WERI-Rb-1 (cell line): Measurements from ENCODE around the gene SPATA20.
A peak's percentile ranks its signal among the peaks of the same experiment; 100 is the strongest.

Source experiments
- DNase-seq: peaks from one replicate; pipeline ENCODE4 v3.0.0-alpha.2; 2020
- H3K27ac ChIP-seq: fragments of 250-450 bp; sonication (Bioruptor Pico); 2 replicates; pipeline ENCODE4 v1.5.1; 2020; ENCODE audit warnings: mild to moderate bottlenecking, moderate library complexity
- H3K27me3 ChIP-seq: fragments of 250-450 bp; sonication (Bioruptor Pico); 2 replicates; pipeline ENCODE4 v1.5.1; 2021; ENCODE audit warnings: mild to moderate bottlenecking, low read depth, moderate library complexity; ENCODE audit not compliant: insufficient read depth, severe bottlenecking
- H3K36me3 ChIP-seq: fragments of 250-450 bp; sonication (Bioruptor Pico); 2 replicates; pipeline ENCODE4 v1.5.1; 2020; ENCODE audit warnings: mild to moderate bottlenecking, moderate library complexity
- H3K4me3 ChIP-seq: 2 replicates; pipeline ENCODE4 v1.5.1; 2011; ENCODE audit warnings: low read depth, mild to moderate bottlenecking, control low read depth, low read length
- H3K9me3 ChIP-seq: fragments of 250-450 bp; sonication (Bioruptor Pico); 2 replicates; pipeline ENCODE4 v1.5.1; 2021; ENCODE audit warnings: mild to moderate bottlenecking, moderate library complexity; ENCODE audit not compliant: severe bottlenecking
- CTCF ChIP-seq: IDR thresholded peaks from 2 replicates; pipeline ENCODE4 v1.5.1; 2011; ENCODE audit warnings: low read depth, mild to moderate bottlenecking, control low read depth, inconsistent platforms, low read length

The SPATA20 gene

GRCh38 chr17:50570032-50570431 lies 23.1 kb downstream of the SPATA20 start:
- Histone ChIP-seq H3K27ac (peak overlapping the region; percentile 96), H3K9me3 (no peaks in the 10 kb centered on the region), H3K36me3 (peaks cover 71% of the 10 kb centered on the region), H3K27me3 (no peaks in the 10 kb centered on the region), H3K4me3 (no peak overlapping the region)
- DNase-seq = peak; percentile 87
- no peak for TF ChIP-seq CTCF

- Histone ChIP-seq H3K27ac (peak overlapping the region; percentile 96), H3K36me3 (peaks cover 76% of the 10 kb centered on the region), H3K27me3 (no peaks in the 10 kb centered on the region), H3K4me3 (no peak overlapping the region), H3K9me3 (no peaks in the 10 kb centered on the region)
- no peak for TF ChIP-seq CTCF
- DNase-seq = peak; percentile 97
Measured at GRCh38 chr17:50570528-50570927, 23.6 kb downstream of the SPATA20 start.

- TF ChIP-seq CTCF = no peak
- Histone ChIP-seq H3K27ac (peak overlapping the region; percentile 96), H3K4me3 (no peak overlapping the region), H3K36me3 (peaks cover 79% of the 10 kb centered on the region), H3K9me3 (no peaks in the 10 kb centered on the region), H3K27me3 (no peaks in the 10 kb centered on the region)
- no peak for DNase-seq
Measured at GRCh38 chr17:50571681-50572080, 24.7 kb downstream of the SPATA20 start.

- Histone ChIP-seq H3K27ac (peak overlapping the region; percentile 96), H3K4me3 (no peak overlapping the region), H3K36me3 (peaks cover 83% of the 10 kb centered on the region), H3K27me3 (no peaks in the 10 kb centered on the region), H3K9me3 (no peaks in the 10 kb centered on the region)
- no peak for TF ChIP-seq CTCF
- no peak for DNase-seq
Measured at GRCh38 chr17:50572541-50572940, 25.6 kb downstream of the SPATA20 start.

GRCh38 chr17:50573866-50574611 lies 27.1 kb downstream of the SPATA20 start:
- H3K36me3 ChIP-seq = peaks cover 83% of the 10 kb centered on the region
- H3K27me3 ChIP-seq = no peaks in the 10 kb centered on the region
- peak overlapping the region; percentile 96 for H3K27ac ChIP-seq
- peak; percentile 96 for DNase-seq
- H3K4me3 ChIP-seq = no peak overlapping the region
- no peaks in the 10 kb centered on the region for H3K9me3 ChIP-seq
- TF ChIP-seq CTCF = no peak
